ENCODE results near the gene ZNF516. TPM values are rescaled to one million over a fixed set of nuclear protein-coding genes. Genes with fewer than 3 reads are reported as not detected.
A peak's percentile ranks its signal among the peaks of the same experiment; 100 is the strongest.

Gene ZNF516
- total and polyA plus RNA-seq, 7 experiments from 2014 or later = 1.9 to 60.4 (median 21.7) TPM

DNA sequence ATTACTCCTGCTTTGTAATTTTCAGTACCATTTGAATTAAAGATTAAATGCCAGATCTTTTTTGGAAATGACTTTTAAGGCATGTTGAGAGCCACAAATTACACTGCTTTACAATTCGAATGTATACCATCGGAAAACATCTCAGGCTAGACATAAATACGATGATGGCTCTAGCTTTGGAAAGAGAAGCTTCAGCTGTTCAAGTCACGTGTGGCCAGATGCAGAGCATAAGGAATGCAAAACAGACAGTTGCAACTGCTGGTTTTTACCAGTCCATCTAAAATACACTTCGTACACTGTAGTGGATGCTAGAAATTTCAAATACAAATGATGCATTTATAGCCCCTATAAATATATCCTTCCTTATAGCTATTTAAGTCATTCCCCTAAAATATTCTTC is 8.0 kb downstream of the ZNF516 start:
- H3K27me3 ChIP-seq (ENCODE audit: control insufficient read depth in 2 of 2, insufficient read depth in 2 of 2, low read length in 2 of 2) = no peaks in the 10 kb centered on the region
- intact Hi-C loops (cut with micrococcal nuclease) = no loop called here
- ATAC-seq (no peak), DNase-seq (no peak)
- no peak overlapping the region for H3K27ac ChIP-seq (ENCODE audit: low read depth, low read length)
- H3K9me3 ChIP-seq (ENCODE audit: control insufficient read depth in 2 of 3, low read length in 3 of 3) = no peaks in the 10 kb centered on the region
- Mint-ChIP-seq H3K27ac (no peak overlapping the region), H3K27me3 (peaks cover 0 to 50% (median 0%) of the 10 kb centered on the region in 5 donors), H3K4me3 (no peak overlapping the region), H3K9me3 (peaks cover 0 to 1% (median 0%) of the 10 kb centered on the region in 11 donors), H3K36me3 (peaks cover 0 to 18% (median 0%) of the 10 kb centered on the region in 5 donors), H3K4me1 (peaks cover 10 to 60% (median 49%) of the 10 kb centered on the region in 7 donors)
- POLR2A ChIA-PET = interaction anchor here (0.6 kb wide), 1 partner anchor 13 kb away, joined by 3 read pairs; no protein-coding TSS in a partner anchor
- no peak overlapping the region for H3K4me3 ChIP-seq (ENCODE audit: low read length)
- peaks cover 0 to 8% of the 10 kb centered on the region in 2 donors for H3K4me1 ChIP-seq (ENCODE audit: control insufficient read depth in 2 of 2, insufficient read depth in 2 of 2, low read length in 2 of 2)
- peaks cover 0 to 3% (median 0%) of the 10 kb centered on the region in 3 experiments for H3K36me3 ChIP-seq (ENCODE audit: control insufficient read depth in 2 of 3, insufficient read depth in 3 of 3, low read length in 3 of 3)
- CTCF ChIA-PET = no interaction called here

DNA sequence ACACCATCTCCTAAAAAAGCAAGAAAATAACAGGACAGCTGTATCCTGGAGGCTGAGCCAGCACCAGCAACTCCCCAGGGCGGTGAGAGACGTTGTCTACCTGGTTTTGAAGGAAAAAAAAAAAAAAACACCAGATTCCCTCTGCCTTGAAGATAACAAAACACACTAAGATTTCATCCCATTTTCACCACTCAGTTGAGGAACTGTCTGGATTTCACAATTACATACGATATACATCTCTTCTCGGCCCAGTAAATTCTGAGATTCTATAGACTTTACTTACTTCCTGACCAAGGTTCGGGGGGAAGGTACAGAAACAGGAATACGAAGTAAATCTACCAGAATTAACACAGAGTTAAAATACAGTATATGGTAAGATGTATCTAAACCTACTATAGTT is 8.5 kb downstream of the ZNF516 start:
- H3K36me3 ChIP-seq (ENCODE audit: control insufficient read depth in 2 of 3, insufficient read depth in 3 of 3, low read length in 3 of 3) = peaks cover 0 to 3% (median 0%) of the 10 kb centered on the region in 3 experiments
- Mint-ChIP-seq H3K36me3 (peaks cover 0 to 18% (median 0%) of the 10 kb centered on the region in 5 donors), H3K9me3 (peaks cover 0 to 1% (median 0%) of the 10 kb centered on the region in 11 donors), H3K27me3 (peaks cover 0 to 47% (median 0%) of the 10 kb centered on the region in 5 donors), H3K4me3 (no peak overlapping the region), H3K27ac (peak overlapping the region in 1 of 9 donors; percentile 56), H3K4me1 (peaks cover 7 to 60% (median 49%) of the 10 kb centered on the region in 7 donors)
- no peak overlapping the region for H3K4me3 ChIP-seq (ENCODE audit: low read length)
- H3K27me3 ChIP-seq (ENCODE audit: control insufficient read depth in 2 of 2, insufficient read depth in 2 of 2, low read length in 2 of 2) = no peaks in the 10 kb centered on the region
- H3K4me1 ChIP-seq (ENCODE audit: control insufficient read depth in 2 of 2, insufficient read depth in 2 of 2, low read length in 2 of 2) = peaks cover 0 to 8% of the 10 kb centered on the region in 2 donors
- no peak for ATAC-seq
- ChIA-PET CTCF (no interaction called here), POLR2A (no interaction called here)
- H3K9me3 ChIP-seq (ENCODE audit: control insufficient read depth in 2 of 3, low read length in 3 of 3) = no peaks in the 10 kb centered on the region
- intact Hi-C loops (cut with micrococcal nuclease) = no loop called here
- no peak for DNase-seq
- no peak overlapping the region for H3K27ac ChIP-seq (ENCODE audit: low read depth, low read length)

DNA sequence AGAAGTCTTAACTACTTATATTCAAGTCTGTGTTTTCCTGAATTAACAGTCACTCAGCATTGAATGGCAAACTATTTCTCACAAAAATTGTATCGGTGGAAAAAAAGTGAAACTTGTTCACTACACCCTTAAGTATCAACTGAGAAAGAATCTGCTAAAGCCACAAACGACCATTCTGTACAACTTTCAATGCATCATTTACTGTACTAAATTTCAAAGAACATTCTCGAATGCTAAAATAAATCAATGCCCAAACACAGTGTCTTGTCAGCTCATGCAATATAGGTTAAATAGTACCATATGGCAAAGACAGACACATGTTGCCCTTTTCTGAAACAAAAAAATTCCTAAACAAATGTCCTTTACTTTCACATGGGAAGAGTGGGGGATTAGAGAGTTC is 9.0 kb downstream of the ZNF516 start:
- Histone ChIP-seq H3K4me1 (ENCODE audit: control insufficient read depth in 2 of 2, insufficient read depth in 2 of 2, low read length in 2 of 2) (peaks cover 0 to 8% of the 10 kb centered on the region in 2 donors), H3K9me3 (ENCODE audit: control insufficient read depth in 2 of 3, low read length in 3 of 3) (no peaks in the 10 kb centered on the region), H3K4me3 (ENCODE audit: low read length) (no peak overlapping the region), H3K36me3 (ENCODE audit: control insufficient read depth in 2 of 3, insufficient read depth in 3 of 3, low read length in 3 of 3) (peaks cover 0 to 3% (median 0%) of the 10 kb centered on the region in 3 experiments), H3K27ac (ENCODE audit: low read depth, low read length) (no peak overlapping the region), H3K27me3 (ENCODE audit: control insufficient read depth in 2 of 2, insufficient read depth in 2 of 2, low read length in 2 of 2) (no peaks in the 10 kb centered on the region)
- Mint-ChIP-seq H3K9me3 (peaks cover 0 to 1% (median 0%) of the 10 kb centered on the region in 11 donors), H3K4me3 (no peak overlapping the region), H3K4me1 (peaks cover 7 to 64% (median 49%) of the 10 kb centered on the region in 7 donors), H3K27ac (peak overlapping the region in 1 of 9 donors; percentile 1), H3K36me3 (peaks cover 0 to 21% (median 0%) of the 10 kb centered on the region in 5 donors), H3K27me3 (peaks cover 0 to 47% (median 0%) of the 10 kb centered on the region in 5 donors)
- CTCF ChIA-PET = interaction anchor here (0.8 kb wide), 1 partner anchor 12 kb away, joined by 4 read pairs; no protein-coding TSS in a partner anchor
- POLR2A ChIA-PET = no interaction called here
- DNase-seq = no peak
- no peak for ATAC-seq
- intact Hi-C loops (cut with micrococcal nuclease) = no loop called here

DNA sequence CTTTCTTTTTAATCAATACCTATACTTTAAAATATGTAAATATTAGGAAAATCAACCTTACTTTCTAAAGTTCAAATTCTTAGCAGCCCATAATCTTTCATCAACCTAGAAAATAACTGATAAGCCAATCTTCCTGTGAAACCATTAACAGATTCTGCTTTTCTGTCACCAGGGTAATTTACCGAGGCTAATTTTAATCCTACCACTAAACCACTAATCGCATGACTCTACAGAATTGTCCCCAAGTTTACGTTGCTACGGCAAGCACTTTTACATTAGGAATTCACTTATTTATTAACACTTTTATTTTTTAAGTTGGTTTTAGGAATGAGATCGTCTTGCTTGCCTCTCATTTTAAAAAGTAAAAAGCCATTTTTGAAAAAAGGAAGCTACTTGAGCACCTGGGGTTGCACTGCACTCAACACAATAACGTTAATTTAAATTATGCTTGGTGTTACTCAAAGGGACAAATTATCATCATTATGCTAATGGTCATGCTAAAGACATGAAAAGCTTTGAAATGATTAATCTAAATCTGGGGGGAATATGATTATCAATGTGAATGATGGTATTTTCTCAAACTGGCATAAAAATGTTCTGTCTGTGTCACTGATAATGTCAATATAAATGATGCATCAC is 10.2 kb downstream of the ZNF516 start:
- ChIA-PET CTCF (no interaction called here), POLR2A (no interaction called here)
- no peak for ATAC-seq
- peaks cover 0 to 21% (median 0%) of the 10 kb centered on the region in 5 donors for H3K36me3 Mint-ChIP-seq
- H3K4me3 Mint-ChIP-seq = peak overlapping the region in 1 of 10 donors; percentile 7
- peaks cover 0 to 36% (median 0%) of the 10 kb centered on the region in 5 donors for H3K27me3 Mint-ChIP-seq
- no peak for DNase-seq
- Histone ChIP-seq H3K27ac (ENCODE audit: low read depth, low read length) (no peak overlapping the region), H3K36me3 (ENCODE audit: control insufficient read depth in 2 of 3, insufficient read depth in 3 of 3, low read length in 3 of 3) (peaks cover 0 to 3% (median 0%) of the 10 kb centered on the region in 3 experiments), H3K9me3 (ENCODE audit: control insufficient read depth in 2 of 3, low read length in 3 of 3) (no peaks in the 10 kb centered on the region), H3K27me3 (ENCODE audit: control insufficient read depth in 2 of 2, insufficient read depth in 2 of 2, low read length in 2 of 2) (no peaks in the 10 kb centered on the region), H3K4me3 (ENCODE audit: low read length) (no peak overlapping the region), H3K4me1 (ENCODE audit: control insufficient read depth in 2 of 2, insufficient read depth in 2 of 2, low read length in 2 of 2) (no peaks in the 10 kb centered on the region)
- H3K4me1 Mint-ChIP-seq = peaks cover 0 to 54% (median 39%) of the 10 kb centered on the region in 7 donors
- intact Hi-C loops (cut with micrococcal nuclease) = no loop called here
- H3K9me3 Mint-ChIP-seq = no peaks in the 10 kb centered on the region
- H3K27ac Mint-ChIP-seq = no peak overlapping the region

DNA sequence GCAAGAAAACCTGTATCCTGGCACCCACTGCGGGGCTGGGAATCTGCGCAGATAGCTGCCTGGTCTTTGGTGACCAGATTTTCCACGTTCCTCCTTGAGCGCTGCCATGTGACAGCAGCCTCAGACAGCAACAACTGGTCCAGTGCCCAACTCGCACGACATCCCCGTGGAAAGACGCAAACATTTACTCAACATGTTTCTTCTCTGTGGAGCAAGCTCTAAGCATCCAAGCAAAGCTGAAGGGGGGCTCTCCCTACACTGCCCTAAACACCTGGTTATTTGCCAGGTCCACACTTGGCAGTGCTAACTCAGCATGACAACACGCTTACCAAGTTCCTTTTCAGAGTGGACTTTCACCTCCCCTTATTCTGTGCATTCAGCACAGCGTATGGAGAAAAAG is 11.3 kb downstream of the ZNF516 start:
- POLR2A ChIA-PET = interaction anchor here (1.7 kb wide), 1 partner anchor 12 kb away, joined by 5 read pairs; no protein-coding TSS in a partner anchor
- intact Hi-C loops (cut with micrococcal nuclease) = no loop called here
- Histone ChIP-seq H3K27ac (ENCODE audit: low read depth, low read length) (no peak overlapping the region), H3K4me3 (ENCODE audit: low read length) (no peak overlapping the region), H3K4me1 (ENCODE audit: control insufficient read depth in 2 of 2, insufficient read depth in 2 of 2, low read length in 2 of 2) (no peaks in the 10 kb centered on the region), H3K36me3 (ENCODE audit: control insufficient read depth in 2 of 3, insufficient read depth in 3 of 3, low read length in 3 of 3) (peaks cover 0 to 3% (median 0%) of the 10 kb centered on the region in 3 experiments), H3K27me3 (ENCODE audit: control insufficient read depth in 2 of 2, insufficient read depth in 2 of 2, low read length in 2 of 2) (no peaks in the 10 kb centered on the region), H3K9me3 (ENCODE audit: control insufficient read depth in 2 of 3, low read length in 3 of 3) (no peaks in the 10 kb centered on the region)
- CTCF ChIA-PET = no interaction called here
- H3K36me3 Mint-ChIP-seq = peaks cover 0 to 21% (median 0%) of the 10 kb centered on the region in 5 donors
- H3K9me3 Mint-ChIP-seq = no peaks in the 10 kb centered on the region
- H3K27me3 Mint-ChIP-seq = peaks cover 0 to 26% (median 0%) of the 10 kb centered on the region in 5 donors
- peaks cover 0 to 51% (median 35%) of the 10 kb centered on the region in 7 donors for H3K4me1 Mint-ChIP-seq
- peak overlapping the region in 1 of 9 donors; percentile 67 for H3K27ac Mint-ChIP-seq
- ATAC-seq (no peak), DNase-seq (no peak)
- no peak overlapping the region for H3K4me3 Mint-ChIP-seq

DNA sequence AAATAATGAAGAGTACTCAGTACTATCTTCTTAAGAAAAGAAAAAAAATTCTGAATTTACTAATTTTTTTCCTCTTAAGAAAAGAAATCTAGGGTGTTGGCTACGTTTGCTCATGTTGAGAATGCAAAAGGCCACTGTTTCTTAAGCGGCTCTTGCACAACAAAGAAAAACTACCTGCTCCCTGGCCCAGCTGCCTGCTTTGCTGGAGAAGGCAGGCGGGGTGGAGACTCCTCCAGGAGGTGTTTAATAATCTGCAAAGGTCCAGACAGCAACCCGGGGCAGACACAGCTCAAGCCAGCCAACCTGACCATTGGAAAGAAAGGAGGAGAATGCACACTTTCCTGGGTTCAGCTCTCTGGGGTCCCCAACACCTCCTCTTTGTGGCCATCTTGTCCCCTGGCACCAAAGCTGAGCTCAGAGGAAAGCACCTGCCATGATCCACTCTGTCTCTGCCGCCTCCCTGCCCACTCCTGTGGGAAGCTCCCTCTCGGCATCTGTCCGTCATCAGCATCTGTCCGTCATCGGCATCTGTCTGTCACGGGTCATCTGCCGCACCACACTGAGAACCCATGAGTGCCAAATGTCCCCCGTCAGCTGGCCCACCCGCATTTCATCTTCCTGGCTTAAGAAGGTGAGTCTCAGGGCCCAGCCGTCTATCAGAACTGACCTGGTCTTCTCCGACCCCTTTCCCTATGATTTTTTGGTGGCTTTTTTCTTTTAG is 11.9 kb downstream of the ZNF516 start:
- ChIA-PET CTCF (no interaction called here), POLR2A (interaction anchor here (1.1 to 1.7 kb wide), 2 partner anchors 9 to 11 kb away, joined by 5 to 7 read pairs; no protein-coding TSS in a partner anchor)
- Histone ChIP-seq H3K4me3 (ENCODE audit: low read length) (no peak overlapping the region), H3K27ac (ENCODE audit: low read depth, low read length) (no peak overlapping the region), H3K36me3 (ENCODE audit: control insufficient read depth in 2 of 3, insufficient read depth in 3 of 3, low read length in 3 of 3) (peaks cover 0 to 3% (median 0%) of the 10 kb centered on the region in 3 experiments), H3K9me3 (ENCODE audit: control insufficient read depth in 2 of 3, low read length in 3 of 3) (no peaks in the 10 kb centered on the region), H3K4me1 (ENCODE audit: control insufficient read depth in 2 of 2, insufficient read depth in 2 of 2, low read length in 2 of 2) (no peaks in the 10 kb centered on the region), H3K27me3 (ENCODE audit: control insufficient read depth in 2 of 2, insufficient read depth in 2 of 2, low read length in 2 of 2) (no peaks in the 10 kb centered on the region)
- no peaks in the 10 kb centered on the region for H3K9me3 Mint-ChIP-seq
- H3K36me3 Mint-ChIP-seq = peaks cover 0 to 21% (median 0%) of the 10 kb centered on the region in 5 donors
- H3K4me3 Mint-ChIP-seq = no peak overlapping the region
- DNase-seq (no peak), ATAC-seq (no peak)
- peaks cover 0 to 25% (median 0%) of the 10 kb centered on the region in 5 donors for H3K27me3 Mint-ChIP-seq
- H3K4me1 Mint-ChIP-seq = peaks cover 0 to 53% (median 35%) of the 10 kb centered on the region in 7 donors
- intact Hi-C loops (cut with micrococcal nuclease) = no loop called here
- H3K27ac Mint-ChIP-seq = no peak overlapping the region

Measured in naive thymus-derived CD4-positive, alpha-beta T cell (primary cell).